Liver (tissue), 9 donors: Measurements from ENCODE around the gene ANKRD23. TPM values are rescaled to one million over a fixed set of nuclear protein-coding genes. Genes with fewer than 3 reads are reported as not detected.
A peak's percentile ranks its signal among the peaks of the same experiment; 100 is the strongest.

Source experiments
- DNase-seq: peaks from one replicate; pipeline ENCODE4 v3.0.0-alpha.2; 2017; ENCODE audit warnings: low spot score
- H3K27ac ChIP-seq, 2 donors: one replicate each; pipeline ENCODE4 v1.7.0; 2013; ENCODE audit warnings: inconsistent platforms in 2 of 2, low read length in 2 of 2, control low read depth in 1 of 2, low read depth in 1 of 2, mild to moderate bottlenecking in 1 of 2
- H3K27me3 ChIP-seq, 4 donors: one replicate each; pipeline versions ENCODE4 v1.6.1 to v1.7.0; 2013; ENCODE audit warnings: low read length in 3 of 4, inconsistent platforms in 1 of 4, mild to moderate bottlenecking in 1 of 4, moderate library complexity in 1 of 4; ENCODE audit not compliant: control insufficient read depth in 4 of 4, insufficient read depth in 4 of 4
- H3K36me3 ChIP-seq, 4 donors: one replicate each; pipeline versions ENCODE4 v1.6.1 to v1.7.0; 2013; ENCODE audit warnings: low read length in 3 of 4, mild to moderate bottlenecking in 3 of 4, low read depth in 1 of 4, moderate library complexity in 1 of 4; ENCODE audit not compliant: control insufficient read depth in 4 of 4, insufficient read depth in 3 of 4
- H3K4me1 ChIP-seq, 4 donors: one replicate each; pipeline versions ENCODE4 v1.6.1 to v1.7.0; 2013; ENCODE audit warnings: low read length in 3 of 4, mild to moderate bottlenecking in 3 of 4, moderate library complexity in 1 of 4; ENCODE audit not compliant: control insufficient read depth in 4 of 4, insufficient read depth in 4 of 4
- H3K4me3 ChIP-seq, 3 donors: one replicate each; pipeline versions ENCODE4 v1.6.1 to v1.7.0; 2013; ENCODE audit warnings: low read length in 3 of 3, control low read depth in 1 of 3, low read depth in 1 of 3, mild to moderate bottlenecking in 1 of 3
- H3K9ac ChIP-seq, 2 donors: one replicate each; pipeline ENCODE4 v1.7.0; 2013; ENCODE audit warnings: low read length in 2 of 2, mild to moderate bottlenecking in 2 of 2, moderate library complexity in 2 of 2, control low read depth in 1 of 2, low read depth in 1 of 2
- H3K9me3 ChIP-seq, 4 donors: one replicate each; pipeline versions ENCODE4 v1.6.1 to v1.7.0; 2013; ENCODE audit warnings: low read length in 3 of 4; ENCODE audit not compliant: control insufficient read depth in 4 of 4
- ATF3 ChIP-seq: IDR thresholded peaks from 2 replicates; pipeline ENCODE4 v1.6.1; 2016; ENCODE audit warnings: antibody characterized with exemption
- CTCF ChIP-seq: fragments of 150-350 bp; IDR thresholded peaks from 2 replicates; pipeline ENCODE4 v1.5.1; 2017; ENCODE audit warnings: improper control_type of control experiment, low read depth, low read length; ENCODE audit not compliant: missing input control
- FOXA1 ChIP-seq: IDR thresholded peaks from 2 replicates; pipeline ENCODE4 v1.6.1; 2016; ENCODE audit warnings: antibody characterized with exemption
- FOXA2 ChIP-seq: IDR thresholded peaks from 2 replicates; pipeline ENCODE4 v1.6.1; 2016; ENCODE audit warnings: antibody characterized with exemption
- JUND ChIP-seq, 2 donors: IDR thresholded peaks; 2 replicates each; pipeline ENCODE4 v1.6.1; 2016; ENCODE audit warnings: antibody characterized with exemption in 2 of 2
- REST ChIP-seq: IDR thresholded peaks from 2 replicates; pipeline ENCODE4 v1.6.1; 2016; ENCODE audit warnings: antibody characterized with exemption, mild to moderate bottlenecking
- RXRA ChIP-seq, 2 donors: IDR thresholded peaks; 2 replicates each; pipeline ENCODE4 v1.6.1; 2017 to 2018; ENCODE audit warnings: antibody characterized with exemption in 2 of 2, mild to moderate bottlenecking in 1 of 2
- TAF1 ChIP-seq: conservative IDR thresholded peaks from 2 replicates; pipeline ENCODE4 v1.6.1; 2016; ENCODE audit warnings: antibody characterized with exemption, mild to moderate bottlenecking
- YY1 ChIP-seq: IDR thresholded peaks from 2 replicates; pipeline ENCODE4 v1.6.1; 2016; ENCODE audit warnings: antibody characterized with exemption, mild to moderate bottlenecking
- ZBTB33 ChIP-seq: IDR thresholded peaks from 2 replicates; pipeline ENCODE4 v1.6.1; 2016; ENCODE audit warnings: antibody characterized with exemption
- WGBS: extraction: QIAGEN DNeasy Blood & Tissue Kit; methylation state at CpG from one replicate; pipeline ENCODE4 v1.1.7; 2013; 5-methylcytosine and 5-hydroxymethylcytosine counted together
- polyA plus RNA-seq, 2 donors: library from polyadenylated mRNA; stranded (reverse) in 1 of 2; unstranded in 1 of 2; fragments of 200-250 nt in 1 of 2; fragments of >200 nt in 1 of 2; fragmentation: Nextera tagmentation in 1 of 2; extraction: Ambion mirVana in 1 of 2; gene quantifications; one replicate each; pipeline versions ENCODE4 v1.2.1 to v1.2.3, GENCODE V29; 2013 to 2015
- total RNA-seq, 2 donors: library from RNA; depleted of rRNA; stranded (reverse); fragments of >200 nt; gene quantifications; one replicate each; pipeline ENCODE4 v1.2.3, GENCODE V29; 2014
- donor health status: healthy.
- donor health status: healthy.
- donor health status: healthy.
- donor health status: healthy.
- donor health status: healthy.

The ANKRD23 gene
- total and polyA plus RNA-seq, 4 donors: 0.82 to 4.2 (median 1.9) TPM

DNA sequence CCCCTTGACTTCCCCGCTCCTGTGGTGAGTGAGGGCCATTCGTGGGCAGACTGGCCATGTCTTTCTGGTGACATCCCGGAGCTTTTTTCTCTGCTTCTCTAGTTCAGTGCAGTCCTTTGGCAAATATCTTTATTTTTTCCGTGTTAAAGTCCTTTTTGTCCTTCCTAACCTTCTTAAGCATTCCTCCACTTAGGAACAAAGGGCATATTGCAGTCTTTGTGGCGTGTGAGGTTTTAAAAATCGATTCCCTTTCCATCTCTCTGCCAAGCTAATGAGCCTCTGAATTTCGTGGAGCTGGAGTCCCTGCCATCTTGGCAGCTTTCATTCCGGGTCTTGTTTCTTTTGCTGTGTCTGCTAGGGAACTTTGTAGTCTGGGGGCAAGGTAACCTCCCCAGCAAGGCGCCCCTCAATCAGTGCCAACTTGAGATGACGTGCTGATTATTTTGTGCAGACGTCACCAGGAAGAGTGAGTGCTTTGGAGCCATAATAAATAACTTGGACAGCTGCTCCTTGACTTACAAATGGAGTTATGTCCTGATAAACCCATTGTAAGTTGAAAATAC, 22.6 kb downstream of the ANKRD23 start (continued):
- TF ChIP-seq ATF3: no peak
- TF ChIP-seq JUND (IDR thresholded peaks at IDR 0.05): no peak
- no peak for TF ChIP-seq FOXA1
- no peak for TF ChIP-seq TAF1

DNA sequence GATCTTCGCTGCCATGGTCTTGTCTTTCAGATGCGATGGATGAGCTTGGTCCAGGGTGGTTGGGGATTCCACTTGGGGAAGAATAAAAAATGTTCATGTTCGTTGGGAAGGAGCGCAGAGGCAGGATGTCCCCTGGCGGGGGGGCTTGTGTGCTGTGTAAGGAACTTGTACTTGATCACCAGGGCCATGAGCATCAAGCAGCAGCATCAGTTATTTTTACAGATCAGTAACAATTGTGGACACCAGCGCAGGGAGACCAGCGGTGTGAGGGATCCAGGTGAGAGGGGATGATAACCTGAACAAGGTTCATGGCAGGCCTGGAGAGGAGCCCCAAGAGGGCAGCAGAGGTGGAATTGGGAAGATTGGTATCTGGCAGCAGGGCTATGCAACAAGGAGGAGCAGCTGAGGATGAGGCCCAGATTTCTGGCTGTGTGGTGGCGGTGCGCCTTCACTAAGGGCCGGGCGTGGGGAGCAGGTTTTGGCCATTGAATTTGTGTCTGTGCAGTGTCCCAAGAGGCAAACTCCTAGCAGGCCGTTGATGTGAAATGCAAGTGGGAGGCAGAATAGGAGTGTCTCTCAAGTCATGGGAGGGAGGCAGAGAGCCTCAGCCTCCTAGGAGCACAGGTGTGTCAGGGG, 23.8 kb downstream of the ANKRD23 start:
- H3K27me3 ChIP-seq: no peaks in the 10 kb centered on the region
- WGBS: 70% methylated on average over 12 of the region's 12 CpGs
- H3K4me1 ChIP-seq: peaks cover 22 to 72% (median 62%) of the 10 kb centered on the region in 4 donors
- peaks cover under 1 to 8% (median 2%) of the 10 kb centered on the region in 4 donors for H3K36me3 ChIP-seq
- no peaks in the 10 kb centered on the region for H3K9me3 ChIP-seq
- no peak for DNase-seq
- peak overlapping the region in 1 of 2 donors; percentile 9 for H3K27ac ChIP-seq
- TF ChIP-seq REST (no peak), CTCF (no peak), ATF3 (no peak), ZBTB33 (no peak), YY1 (no peak), FOXA2 (no peak), RXRA (IDR thresholded peaks at IDR 0.05) (no peak)
- H3K9ac ChIP-seq: no peak overlapping the region
- peak overlapping the region in 1 of 3 donors; percentile 6 for H3K4me3 ChIP-seq
